Heart left ventricle (tissue), 13 donors: Measurements from ENCODE around the gene BHLHE40.

Experiments
- CTCF ChIP-seq, 12 donors: fragments of 200-600 bp; sonication (generic) in 4 of 12; IDR thresholded peaks; one replicate each; pipeline versions ENCODE4 v1.5.0 to v1.8.0; 2018 to 2022; ENCODE audit warnings: antibody characterized with exemption in 12 of 12, mild to moderate bottlenecking in 5 of 12
- POLR2A ChIP-seq, 2 donors: fragments of 450-650 bp; IDR thresholded peaks; one replicate each; pipeline ENCODE4 v1.6.1; 2017; ENCODE audit warnings: antibody characterized with exemption in 2 of 2, mild to moderate bottlenecking in 2 of 2, moderate library complexity in 2 of 2
- donor health status: ischemic (EF 13 %, LVEDD 7.1; RV severe dilation, severe dysfunction).
- donor health status: DM: no; HTN: yes; CAD: no.
- donor health status: DM: no; HTN: no; CAD: no.
- donor health status: ischemic (EF 25% LVEDD 6.9; RV normal size, moderate dysfunction).
- donor health status: ischemic (EF 25% LVEDD 5.7; RV mildly dilated, moderate dysfunction).
- donor health status: ischemic (EF 35%, LVEDD 5.7; RV mildly dilated, moderate dysfunction).
- donor health status: nonischemic (EF 11% LVEDD 7.7; RV severe dilation, severe dysfunction).
- donor health status: DM: yes; HTN: yes; CAD: no.
- donor health status: PGD.
- donor health status: ischemic (EF 29% LVEDD 5.4; RV normal size, mild dysfunction).
- donor health status: nonischemic (EF 23%, LVEDD 6.1; RV moderate dilation, normal function).

DNA sequence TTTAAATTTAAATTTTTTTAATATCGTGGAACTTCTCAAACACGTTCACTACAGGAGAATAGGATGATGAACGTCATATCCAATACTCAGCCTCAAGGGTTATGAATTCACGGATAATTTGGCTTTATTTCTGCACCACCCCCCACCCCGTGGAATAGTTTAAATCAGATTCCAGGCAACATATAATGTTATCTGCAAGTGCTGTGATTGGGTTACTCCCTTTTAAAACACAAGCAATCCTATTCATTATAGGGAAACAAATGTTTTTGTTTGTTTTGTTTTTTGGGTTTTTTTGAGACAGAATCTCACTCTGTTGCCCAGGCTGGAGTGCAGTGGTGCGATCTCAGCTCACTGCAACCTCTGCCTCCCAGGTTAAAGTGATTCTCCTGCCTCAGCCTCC lies 30.9 kb downstream of the BHLHE40 start:
- TF ChIP-seq CTCF (IDR thresholded peaks at IDR 0.05) = no peak
- TF ChIP-seq POLR2A (IDR thresholded peaks at IDR 0.05) = no peak
